OCI-LY1 (cell line): ENCODE results near the gene NUMBL.

Source experiments
- H2AFZ ChIP-seq: fragments of 200-600 bp; sonication (generic), shearing (Covaris generic); 2 replicates; pipeline ENCODE4 v1.6.0; 2014; ENCODE audit warnings: antibody characterized with exemption, mild to moderate bottlenecking, low read length
- H3F3A ChIP-seq: fragments of 200-600 bp; sonication (generic), shearing (Covaris generic); 2 replicates; pipeline ENCODE4 v1.6.0; 2014; ENCODE audit warnings: mild to moderate bottlenecking, antibody characterized with exemption, low read length, moderate library complexity; ENCODE audit not compliant: insufficient read depth
- H3K27ac ChIP-seq: fragments of 200-600 bp; sonication (generic); 2 replicates; pipeline ENCODE4 v1.5.1; 2014; ENCODE audit warnings: low read length, mixed run types, mild to moderate bottlenecking, low read depth; ENCODE audit not compliant: poor library complexity, severe bottlenecking
- H3K27me3 ChIP-seq: fragments of 200-600 bp; sonication (generic); 2 replicates; pipeline ENCODE4 v1.6.0; 2014; ENCODE audit warnings: antibody characterized with exemption, mild to moderate bottlenecking, low read length, moderate library complexity; ENCODE audit not compliant: insufficient read depth
- H3K36me3 ChIP-seq: fragments of 200-600 bp; sonication (generic); 2 replicates; pipeline ENCODE4 v1.6.1; 2014; ENCODE audit warnings: mild to moderate bottlenecking, antibody characterized with exemption, low read length, moderate library complexity, mixed read lengths; ENCODE audit not compliant: insufficient read depth
- H3K4me1 ChIP-seq: fragments of 200-600 bp; sonication (generic); 2 replicates; pipeline ENCODE4 v1.5.1; 2014; ENCODE audit warnings: mild to moderate bottlenecking, low read length, moderate library complexity; ENCODE audit not compliant: insufficient read depth, severe bottlenecking
- H3K4me2 ChIP-seq: fragments of 200-600 bp; sonication (generic), shearing (Covaris generic); 2 replicates; pipeline ENCODE4 v1.6.1; 2014; ENCODE audit warnings: low read length
- H3K4me3 ChIP-seq: fragments of 200-600 bp; sonication (generic); 2 replicates; pipeline ENCODE4 v1.5.1; 2014; ENCODE audit warnings: low read length, low read depth, mild to moderate bottlenecking, mixed read lengths; ENCODE audit not compliant: poor library complexity, severe bottlenecking
- H3K79me2 ChIP-seq: fragments of 200-600 bp; shearing (Covaris generic); 2 replicates; pipeline ENCODE4 v1.6.1; 2016; ENCODE audit warnings: mixed run types, low read length, mixed read lengths; ENCODE audit not compliant: insufficient read depth
- H3K9ac ChIP-seq: fragments of 200-600 bp; sonication (generic), shearing (Covaris generic); 2 replicates; pipeline ENCODE4 v1.6.1; 2014; ENCODE audit warnings: mild to moderate bottlenecking, low read length, mixed read lengths
- H3K9me2 ChIP-seq: fragments of 200-600 bp; sonication (generic), shearing (Covaris generic); 2 replicates; pipeline ENCODE4 v1.6.1; 2014; ENCODE audit warnings: low read depth, mild to moderate bottlenecking, low read length, mixed read lengths
- H3K9me3 ChIP-seq: fragments of 200-600 bp; shearing (Covaris generic); 2 replicates; pipeline ENCODE4 v1.6.1; 2014; ENCODE audit warnings: low read length, mixed read lengths
- H4K20me1 ChIP-seq: fragments of 200-600 bp; sonication (generic), shearing (Covaris generic); 2 replicates; pipeline ENCODE4 v1.6.0; 2016; ENCODE audit warnings: mild to moderate bottlenecking, low read length; ENCODE audit not compliant: insufficient read depth
- CTCF ChIP-seq: fragments of 200-600 bp; sonication (generic), shearing (Covaris generic); IDR thresholded peaks from 2 replicates; pipeline ENCODE4 v1.5.1; 2017; ENCODE audit warnings: mild to moderate bottlenecking, antibody characterized with exemption, low read length, moderate library complexity, mixed read lengths
- EZH2 ChIP-seq: fragments of 200-600 bp; sonication (generic), shearing (Covaris generic); IDR thresholded peaks from 2 replicates; pipeline ENCODE4 v1.8.0; 2017; ENCODE audit warnings: borderline replicate concordance, mixed run types, mild to moderate bottlenecking, antibody characterized with exemption, low read length, moderate library complexity, mixed read lengths

The NUMBL gene

GRCh38 chr19:40723661-40724254 lies 33.3 kb upstream of the NUMBL start:
- Histone ChIP-seq H3K4me3 (no peak overlapping the region), H2AFZ (no peak overlapping the region), H3K4me2 (no peak overlapping the region), H3K27ac (no peak overlapping the region), H3K4me1 (peaks cover 13% of the 10 kb centered on the region), H3F3A (no peaks in the 10 kb centered on the region), H4K20me1 (no peaks in the 10 kb centered on the region), H3K27me3 (no peaks in the 10 kb centered on the region), H3K9me2 (no peaks in the 10 kb centered on the region), H3K36me3 (peaks cover 7% of the 10 kb centered on the region), H3K9ac (no peak overlapping the region), H3K79me2 (no peaks in the 10 kb centered on the region), H3K9me3 (no peaks in the 10 kb centered on the region)
- no peak for TF ChIP-seq EZH2
- TF ChIP-seq CTCF, result no peak

DNA sequence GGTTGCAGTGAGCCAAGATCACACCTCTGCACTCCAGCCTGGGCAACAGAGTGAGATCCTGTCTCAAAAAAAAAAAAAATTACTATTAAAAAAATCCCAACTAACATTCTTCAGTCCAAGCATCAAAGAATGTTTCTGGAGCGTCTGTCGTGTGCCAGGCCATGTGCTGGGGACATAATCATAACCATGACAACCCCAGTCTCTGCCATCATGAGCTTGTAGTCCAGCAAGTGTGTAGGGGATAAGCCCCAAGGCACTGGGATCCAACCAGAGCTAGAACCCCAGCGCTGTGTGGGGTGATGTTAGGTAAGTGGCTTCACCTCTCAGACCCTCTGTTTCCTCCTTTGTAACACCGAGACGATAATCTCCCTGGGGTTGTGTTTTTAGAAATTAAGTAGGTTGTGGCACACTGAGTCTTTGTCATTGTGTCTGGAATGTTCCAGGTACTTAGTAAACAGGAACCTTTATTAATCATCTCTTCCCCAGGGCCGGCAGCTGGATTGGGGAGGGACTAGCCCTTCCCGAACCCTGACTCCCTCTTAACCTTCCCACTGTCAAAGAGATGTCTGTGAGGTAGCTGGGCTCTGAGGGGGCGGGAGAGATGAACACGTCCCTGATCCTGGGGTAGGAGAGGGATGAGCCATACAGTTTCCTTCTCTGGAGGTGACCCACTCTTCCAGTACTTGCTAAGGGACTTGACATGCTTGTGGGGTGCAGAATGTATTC lies 31.6 kb upstream of the NUMBL start:
- Histone ChIP-seq H4K20me1 (no peaks in the 10 kb centered on the region), H3F3A (no peaks in the 10 kb centered on the region), H3K27me3 (no peaks in the 10 kb centered on the region), H3K9me3 (no peaks in the 10 kb centered on the region), H3K4me1 (peaks cover 28% of the 10 kb centered on the region), H3K9ac (no peak overlapping the region), H2AFZ (no peak overlapping the region), H3K36me3 (no peaks in the 10 kb centered on the region; the same call in 1 of the 2 replicates), H3K79me2 (peaks cover 2% of the 10 kb centered on the region; the same call in 1 of the 2 replicates), H3K9me2 (no peaks in the 10 kb centered on the region), H3K27ac (no peak overlapping the region), H3K4me3 (no peak overlapping the region), H3K4me2 (no peak overlapping the region)
- no peak for TF ChIP-seq EZH2
- no peak for TF ChIP-seq CTCF

- Histone ChIP-seq H3K27me3 (no peaks in the 10 kb centered on the region), H4K20me1 (no peaks in the 10 kb centered on the region), H3K4me1 (peaks cover 30% of the 10 kb centered on the region), H3K9me3 (no peaks in the 10 kb centered on the region), H3K79me2 (peaks cover 2% of the 10 kb centered on the region; the same call in 1 of the 2 replicates), H3K9ac (no peak overlapping the region), H3K27ac (no peak overlapping the region), H3F3A (no peaks in the 10 kb centered on the region), H2AFZ (no peak overlapping the region), H3K9me2 (no peaks in the 10 kb centered on the region), H3K4me3 (no peak overlapping the region), H3K36me3 (no peaks in the 10 kb centered on the region), H3K4me2 (no peak overlapping the region)
- TF ChIP-seq EZH2 (no peak), CTCF (no peak)
Measured at GRCh38 chr19:40721140-40721486, 30.7 kb upstream of the NUMBL start.
